ENCODE data around the gene FCSK.
A peak's percentile ranks its signal among the peaks of the same experiment; 100 is the strongest.

FCSK gene

DNA sequence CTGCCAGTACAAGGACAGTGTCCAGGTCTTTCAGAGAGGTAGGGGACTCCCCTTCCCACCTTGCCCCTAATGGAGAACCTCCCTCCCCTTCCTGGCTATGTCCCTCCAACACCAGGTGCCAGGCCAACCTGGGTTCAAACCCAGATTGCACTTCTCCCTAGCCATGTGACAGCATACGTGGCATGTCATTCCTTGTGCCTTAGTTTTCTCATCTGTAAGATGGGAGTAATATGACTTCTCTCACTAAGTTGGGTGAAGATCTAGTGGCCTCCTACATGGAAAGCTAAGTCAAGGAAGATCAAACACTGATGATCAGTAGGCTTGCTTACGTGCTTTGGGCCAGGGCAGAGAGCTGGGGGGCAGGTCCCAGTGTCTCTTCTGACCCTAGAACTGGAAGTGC is 8.8 kb downstream of the FCSK start:
- Histone ChIP-seq H3K9ac (ENCODE audit: low read length) (no peak overlapping the region), H3K36me3 (ENCODE audit: control insufficient read depth, insufficient read depth, low read length, severe bottlenecking) (peaks cover 8% of the 10 kb centered on the region), H3K4me1 (ENCODE audit: control insufficient read depth, insufficient read depth, low read length) (peaks cover 6% of the 10 kb centered on the region), H3K9me3 (ENCODE audit: control insufficient read depth, low read length) (no peaks in the 10 kb centered on the region), H3K27me3 (replicated peaks; ENCODE audit: control insufficient read depth, insufficient read depth, low read length) (no peaks in the 10 kb centered on the region), H3K4me3 (ENCODE audit: low read length) (no peak overlapping the region)
- DNase-seq (ENCODE audit: low read depth): no peak

DNA sequence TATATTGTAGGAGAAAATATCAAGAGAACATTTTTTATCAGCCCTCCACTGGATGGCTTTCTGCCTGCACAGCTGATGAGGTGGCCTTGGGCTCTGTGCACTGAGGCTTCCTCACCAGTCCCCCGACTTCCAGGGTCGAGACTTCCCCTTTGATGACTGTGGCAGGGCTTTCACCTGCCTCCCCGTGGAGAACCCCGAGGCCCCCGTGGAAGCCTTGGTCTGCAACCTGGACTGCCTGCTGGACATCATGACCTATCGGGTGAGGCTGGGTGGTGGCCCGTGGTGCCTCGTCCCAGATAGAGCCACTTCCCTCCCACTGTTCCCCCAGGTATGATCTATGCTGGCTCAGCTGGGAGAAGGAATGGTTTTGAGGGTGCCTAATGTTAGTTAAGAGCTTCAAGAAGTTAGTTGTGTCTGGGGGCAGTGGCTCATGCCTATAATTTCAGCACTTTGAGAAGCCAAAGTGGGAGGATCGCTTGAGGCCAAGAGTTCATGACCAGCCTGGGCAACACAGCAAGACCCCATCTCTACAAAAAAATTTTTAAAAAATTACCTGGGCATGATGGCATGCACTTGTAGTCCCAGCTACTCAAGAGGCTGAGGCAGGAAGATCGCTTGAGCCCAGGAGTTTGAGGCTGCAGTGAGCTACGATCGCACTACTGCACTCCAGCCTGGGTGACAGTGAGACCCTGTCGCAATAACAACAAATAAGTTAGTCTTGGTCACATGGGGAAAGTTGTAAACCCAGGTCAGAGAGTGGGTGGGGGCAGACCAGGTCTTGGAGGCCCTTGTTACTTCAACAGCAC is 11.8 kb downstream of the FCSK start:
- Histone ChIP-seq H3K9ac (ENCODE audit: low read length) (no peak overlapping the region), H3K9me3 (ENCODE audit: control insufficient read depth, low read length) (no peaks in the 10 kb centered on the region), H3K4me3 (ENCODE audit: low read length) (no peak overlapping the region)

DNA sequence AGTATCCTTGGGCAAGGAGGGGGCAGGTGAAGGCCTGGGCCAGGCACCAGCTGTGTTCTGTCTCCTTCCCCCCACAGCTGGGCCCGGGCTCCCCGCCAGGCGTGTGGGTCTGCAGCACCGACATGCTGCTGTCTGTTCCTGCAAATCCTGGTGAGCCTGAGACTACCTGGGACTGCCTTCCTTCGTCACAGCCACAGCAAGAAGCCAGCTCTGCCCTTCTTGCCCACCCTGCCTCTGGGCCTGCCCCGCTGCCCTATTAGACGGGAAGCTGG is 12.3 kb downstream of the FCSK start:
- no peak overlapping the region for H3K9ac ChIP-seq (ENCODE audit: low read length)
- H3K36me3 ChIP-seq (ENCODE audit: control insufficient read depth, insufficient read depth, low read length, severe bottlenecking): peaks cover 8% of the 10 kb centered on the region
- no peak for DNase-seq (ENCODE audit: low read depth)
- no peaks in the 10 kb centered on the region for H3K27me3 ChIP-seq (replicated peaks; ENCODE audit: control insufficient read depth, insufficient read depth, low read length)
- H3K9me3 ChIP-seq (ENCODE audit: control insufficient read depth, low read length): no peaks in the 10 kb centered on the region
- no peak overlapping the region for H3K4me3 ChIP-seq (ENCODE audit: low read length)
- no peaks in the 10 kb centered on the region for H3K4me1 ChIP-seq (ENCODE audit: control insufficient read depth, insufficient read depth, low read length)

More for the DNA sequence above, 11.8 kb downstream of the FCSK start:
- H3K27me3 ChIP-seq (replicated peaks; ENCODE audit: control insufficient read depth, insufficient read depth, low read length): no peaks in the 10 kb centered on the region
- peaks cover under 1% of the 10 kb centered on the region for H3K4me1 ChIP-seq (ENCODE audit: control insufficient read depth, insufficient read depth, low read length)
- no peak for DNase-seq (ENCODE audit: low read depth)
- peaks cover 8% of the 10 kb centered on the region for H3K36me3 ChIP-seq (ENCODE audit: control insufficient read depth, insufficient read depth, low read length, severe bottlenecking)

DNA sequence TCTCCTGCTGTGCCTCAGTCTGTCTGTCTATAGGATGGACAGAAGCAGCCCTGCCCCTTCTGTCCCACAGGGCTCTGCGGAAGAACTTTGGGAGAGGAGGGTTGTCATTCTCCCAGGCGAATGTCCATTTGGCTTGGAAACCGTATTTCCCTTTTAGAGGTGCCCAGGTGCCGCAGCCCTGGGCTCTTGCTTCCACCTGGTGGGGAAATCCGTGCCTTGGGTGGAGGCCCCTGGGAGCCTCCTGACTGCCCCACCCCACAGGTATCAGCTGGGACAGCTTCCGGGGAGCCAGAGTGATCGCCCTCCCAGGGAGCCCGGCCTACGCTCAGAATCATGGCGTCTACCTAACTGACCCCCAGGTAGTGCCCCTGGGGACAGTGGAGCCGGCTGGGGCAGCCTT is 12.7 kb downstream of the FCSK start:
- H3K9me3 ChIP-seq (ENCODE audit: control insufficient read depth, low read length): no peaks in the 10 kb centered on the region
- H3K4me3 ChIP-seq (ENCODE audit: low read length): no peak overlapping the region
- no peak overlapping the region for H3K9ac ChIP-seq (ENCODE audit: low read length)
- no peaks in the 10 kb centered on the region for H3K4me1 ChIP-seq (ENCODE audit: control insufficient read depth, insufficient read depth, low read length)
- DNase-seq (ENCODE audit: low read depth): no peak
- H3K36me3 ChIP-seq (ENCODE audit: control insufficient read depth, insufficient read depth, low read length, severe bottlenecking): peaks cover 8% of the 10 kb centered on the region
- H3K27me3 ChIP-seq (replicated peaks; ENCODE audit: control insufficient read depth, insufficient read depth, low read length): no peaks in the 10 kb centered on the region

DNA sequence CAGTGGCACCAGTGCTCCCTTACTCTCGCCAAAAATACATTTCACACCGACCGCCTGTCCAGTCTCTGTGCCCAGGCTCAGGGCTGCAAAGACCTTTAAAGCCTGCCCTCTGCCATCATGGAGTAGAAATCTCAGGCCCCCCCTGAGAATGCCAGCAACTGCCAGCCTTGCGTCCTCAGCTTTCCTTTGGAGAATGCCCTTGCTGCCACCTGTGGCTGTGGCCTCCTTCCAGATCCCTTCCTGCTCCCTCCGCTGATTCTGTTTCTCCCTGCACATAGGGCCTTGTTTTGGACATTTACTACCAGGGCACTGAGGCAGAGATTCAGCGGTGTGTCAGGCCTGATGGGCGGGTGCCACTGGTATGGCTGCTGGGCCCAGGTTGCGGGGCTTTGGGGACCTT is 13.2 kb downstream of the FCSK start:
- H3K4me3 ChIP-seq (ENCODE audit: low read length): no peak overlapping the region
- H3K36me3 ChIP-seq (ENCODE audit: control insufficient read depth, insufficient read depth, low read length, severe bottlenecking): peaks cover 8% of the 10 kb centered on the region

DNA sequence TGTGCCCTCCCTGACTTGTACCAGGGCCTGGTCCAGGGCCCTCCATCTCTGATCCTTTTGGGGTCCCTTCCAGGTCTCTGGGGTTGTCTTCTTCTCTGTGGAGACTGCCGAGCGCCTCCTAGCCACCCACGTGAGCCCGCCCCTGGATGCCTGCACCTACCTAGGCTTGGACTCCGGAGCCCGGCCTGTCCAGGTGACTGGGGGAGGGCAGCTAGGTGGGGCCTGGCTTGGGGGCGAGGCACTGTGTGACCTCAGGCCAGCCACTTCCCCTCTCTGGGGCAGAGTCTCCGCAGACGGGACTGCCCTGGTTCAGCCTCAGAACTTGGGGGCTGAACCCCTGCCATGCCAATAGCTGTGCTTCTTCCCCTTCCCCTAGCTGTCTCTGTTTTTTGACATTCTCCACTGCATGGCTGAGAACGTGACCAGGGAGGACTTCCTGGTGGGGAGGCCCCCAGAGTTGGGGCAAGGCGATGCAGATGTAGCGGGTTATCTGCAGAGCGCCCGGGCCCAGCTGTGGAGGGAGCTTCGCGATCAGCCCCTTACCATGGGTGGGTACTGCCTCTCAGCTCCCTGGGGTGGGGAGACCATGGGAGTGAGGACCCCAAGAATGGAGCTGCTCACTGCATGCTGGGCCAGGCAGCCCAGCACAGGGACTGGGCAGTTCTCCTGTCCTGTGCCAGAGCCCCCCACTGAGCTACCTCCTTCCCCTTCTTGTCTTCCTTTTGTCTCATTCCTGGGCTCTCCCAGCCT is 14.6 kb downstream of the FCSK start:
- H3K27me3 ChIP-seq (replicated peaks; ENCODE audit: control insufficient read depth, insufficient read depth, low read length): no peaks in the 10 kb centered on the region
- H3K4me3 ChIP-seq (ENCODE audit: low read length): no peak overlapping the region
- no peaks in the 10 kb centered on the region for H3K4me1 ChIP-seq (ENCODE audit: control insufficient read depth, insufficient read depth, low read length)
- no peak for DNase-seq (ENCODE audit: low read depth)
- no peaks in the 10 kb centered on the region for H3K9me3 ChIP-seq (ENCODE audit: control insufficient read depth, low read length)
- no peak overlapping the region for H3K9ac ChIP-seq (ENCODE audit: low read length)
- peaks cover 5% of the 10 kb centered on the region for H3K36me3 ChIP-seq (ENCODE audit: control insufficient read depth, insufficient read depth, low read length, severe bottlenecking)

More for the DNA sequence above, 13.2 kb downstream of the FCSK start:
- Histone ChIP-seq H3K9me3 (ENCODE audit: control insufficient read depth, low read length) (no peaks in the 10 kb centered on the region), H3K27me3 (replicated peaks; ENCODE audit: control insufficient read depth, insufficient read depth, low read length) (no peaks in the 10 kb centered on the region), H3K9ac (ENCODE audit: low read length) (no peak overlapping the region), H3K4me1 (ENCODE audit: control insufficient read depth, insufficient read depth, low read length) (no peaks in the 10 kb centered on the region)
- no peak for DNase-seq (ENCODE audit: low read depth)

DNA sequence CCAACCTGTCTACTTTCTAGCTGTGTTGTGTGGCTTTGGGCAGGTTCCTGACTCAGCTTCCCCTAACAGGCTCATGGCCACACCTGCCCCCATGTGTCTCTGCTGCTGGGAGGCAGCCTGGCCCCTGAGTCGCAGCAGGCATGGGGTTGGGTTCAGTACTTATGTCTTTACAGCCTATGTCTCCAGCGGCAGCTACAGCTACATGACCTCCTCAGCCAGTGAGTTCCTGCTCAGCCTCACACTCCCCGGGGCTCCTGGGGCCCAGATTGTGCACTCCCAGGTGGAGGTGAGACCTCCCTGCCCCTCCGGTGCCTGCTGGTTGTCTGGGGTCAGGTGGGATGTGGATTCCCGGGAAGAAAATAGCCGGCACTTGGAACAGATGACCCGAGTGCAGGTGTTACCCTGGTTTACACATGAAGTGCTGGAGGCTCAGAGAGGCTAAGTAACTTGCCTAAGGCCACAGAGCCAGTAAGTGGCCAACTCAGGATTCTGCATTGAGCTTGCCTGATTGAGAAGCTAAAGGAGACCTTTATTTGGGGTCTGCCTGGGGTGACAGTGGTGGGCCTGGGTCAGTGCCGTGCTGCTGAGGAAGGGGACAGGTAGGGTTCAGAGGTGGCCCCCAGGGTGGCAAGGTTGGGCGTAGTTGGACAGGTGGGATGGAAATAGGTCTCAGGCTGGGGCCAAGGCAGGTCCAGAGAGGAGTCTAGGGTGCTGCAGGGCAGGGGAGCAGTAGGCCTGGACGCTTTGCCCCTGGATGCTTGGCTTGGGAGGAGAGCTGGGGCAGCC is 15.9 kb downstream of the FCSK start:
- no peak overlapping the region for H3K4me3 ChIP-seq (ENCODE audit: low read length)
- H3K4me1 ChIP-seq (ENCODE audit: control insufficient read depth, insufficient read depth, low read length): no peaks in the 10 kb centered on the region
- peaks cover 5% of the 10 kb centered on the region for H3K36me3 ChIP-seq (ENCODE audit: control insufficient read depth, insufficient read depth, low read length, severe bottlenecking)
- no peaks in the 10 kb centered on the region for H3K27me3 ChIP-seq (replicated peaks; ENCODE audit: control insufficient read depth, insufficient read depth, low read length)
- no peak overlapping the region for H3K9ac ChIP-seq (ENCODE audit: low read length)
- no peak for DNase-seq (ENCODE audit: low read depth)
- H3K9me3 ChIP-seq (ENCODE audit: control insufficient read depth, low read length): no peaks in the 10 kb centered on the region

DNA sequence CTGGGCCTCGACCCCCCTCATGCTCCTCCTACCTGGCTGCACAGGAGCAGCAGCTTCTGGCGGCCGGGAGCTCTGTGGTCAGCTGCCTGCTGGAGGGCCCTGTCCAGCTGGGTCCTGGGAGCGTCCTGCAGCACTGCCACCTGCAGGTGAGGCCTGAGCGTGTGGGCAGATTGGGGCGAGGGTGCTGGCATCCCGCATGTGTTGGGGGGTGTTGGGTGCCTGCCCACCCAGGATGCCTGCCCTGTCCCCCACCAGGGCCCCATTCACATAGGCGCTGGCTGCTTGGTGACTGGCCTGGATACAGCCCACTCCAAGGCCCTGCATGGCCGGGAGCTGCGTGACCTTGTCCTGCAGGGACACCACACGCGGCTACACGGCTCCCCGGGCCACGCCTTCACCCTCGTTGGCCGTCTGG is 16.5 kb downstream of the FCSK start:
- H3K9ac ChIP-seq (ENCODE audit: low read length): no peak overlapping the region
- no peaks in the 10 kb centered on the region for H3K27me3 ChIP-seq (replicated peaks; ENCODE audit: control insufficient read depth, insufficient read depth, low read length)
- peaks cover 5% of the 10 kb centered on the region for H3K36me3 ChIP-seq (ENCODE audit: control insufficient read depth, insufficient read depth, low read length, severe bottlenecking)
- H3K4me1 ChIP-seq (ENCODE audit: control insufficient read depth, insufficient read depth, low read length): no peaks in the 10 kb centered on the region
- H3K9me3 ChIP-seq (ENCODE audit: control insufficient read depth, low read length): no peaks in the 10 kb centered on the region
- H3K4me3 ChIP-seq (ENCODE audit: low read length): no peak overlapping the region
- DNase-seq (ENCODE audit: low read depth): peak; percentile 20

DNA sequence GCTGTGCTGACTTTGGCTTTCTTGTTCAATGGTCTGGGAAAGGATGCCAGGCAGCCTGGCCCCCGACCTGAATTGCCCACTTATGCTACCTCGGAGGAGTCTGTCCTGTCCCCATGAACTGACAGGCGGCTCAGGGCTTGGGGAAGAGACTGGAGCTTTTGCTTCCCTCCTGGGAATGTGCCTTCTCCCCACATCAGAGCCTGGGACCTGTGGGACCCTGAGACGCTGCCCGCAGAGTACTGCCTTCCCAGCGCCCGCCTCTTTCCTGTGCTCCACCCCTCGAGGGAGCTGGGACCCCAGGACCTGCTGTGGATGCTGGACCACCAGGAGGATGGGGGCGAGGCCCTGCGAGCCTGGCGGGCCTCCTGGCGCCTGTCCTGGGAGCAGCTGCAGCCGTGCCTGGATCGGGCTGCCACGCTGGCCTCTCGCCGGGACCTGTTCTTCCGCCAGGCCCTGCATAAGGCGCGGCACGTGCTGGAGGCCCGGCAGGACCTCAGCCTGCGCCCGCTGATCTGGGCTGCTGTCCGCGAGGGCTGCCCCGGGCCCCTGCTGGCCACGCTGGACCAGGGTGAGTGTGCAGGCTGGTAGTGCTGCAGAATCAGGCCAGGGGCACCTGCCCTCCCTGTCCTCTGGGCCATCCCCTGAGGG is 18.5 kb downstream of the FCSK start:
- Histone ChIP-seq H3K36me3 (ENCODE audit: control insufficient read depth, insufficient read depth, low read length, severe bottlenecking) (peaks cover 5% of the 10 kb centered on the region), H3K4me1 (ENCODE audit: control insufficient read depth, insufficient read depth, low read length) (peaks cover 8% of the 10 kb centered on the region), H3K27me3 (replicated peaks; ENCODE audit: control insufficient read depth, insufficient read depth, low read length) (no peaks in the 10 kb centered on the region), H3K4me3 (ENCODE audit: low read length) (no peak overlapping the region), H3K9me3 (ENCODE audit: control insufficient read depth, low read length) (no peaks in the 10 kb centered on the region), H3K9ac (ENCODE audit: low read length) (no peak overlapping the region)
- no peak for DNase-seq (ENCODE audit: low read depth)

DNA sequence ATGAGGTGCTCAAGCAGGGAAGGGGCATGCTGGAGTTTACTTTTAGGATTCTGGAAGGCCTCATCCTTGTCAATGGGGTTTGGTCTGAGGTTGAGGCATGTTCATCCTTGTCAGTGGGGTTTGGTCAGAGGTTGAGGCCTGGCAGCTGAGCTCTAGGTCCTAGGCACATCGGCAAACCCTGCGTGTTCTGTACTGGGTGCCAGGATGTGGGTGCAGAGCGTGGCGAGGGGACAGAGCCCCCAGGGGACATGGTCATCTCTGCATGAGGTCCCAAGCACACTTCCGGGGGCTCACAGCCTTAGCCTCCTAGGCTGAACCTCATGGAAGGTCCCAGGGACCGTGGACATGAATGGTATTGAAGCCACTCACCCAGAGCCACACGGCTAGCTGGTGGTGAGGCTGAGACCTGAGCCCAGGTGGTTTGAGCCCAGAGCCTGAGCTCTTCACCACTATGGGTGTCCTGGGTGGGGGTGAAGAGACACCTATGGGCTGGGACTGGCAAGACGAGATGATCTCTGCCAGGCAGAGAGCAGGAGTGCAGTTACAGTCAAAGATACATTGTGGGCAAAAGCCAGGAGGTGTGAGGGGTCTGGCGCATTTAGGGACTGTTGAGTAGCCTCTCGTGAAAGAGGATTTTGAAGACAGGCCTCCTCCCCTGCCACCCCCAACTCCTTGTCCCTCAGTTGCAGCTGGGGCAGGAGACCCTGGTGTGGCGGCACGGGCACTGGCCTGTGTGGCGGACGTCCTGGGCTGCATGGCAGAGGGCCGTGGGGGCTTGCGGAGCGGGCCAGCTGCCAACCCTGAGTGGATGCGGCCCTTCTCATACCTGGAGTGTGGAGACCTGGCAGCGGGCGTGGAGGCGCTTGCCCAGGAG is 19.3 kb downstream of the FCSK start:
- Histone ChIP-seq H3K4me1 (ENCODE audit: control insufficient read depth, insufficient read depth, low read length) (peaks cover 8% of the 10 kb centered on the region), H3K9ac (ENCODE audit: low read length) (no peak overlapping the region), H3K4me3 (ENCODE audit: low read length) (no peak overlapping the region), H3K27me3 (replicated peaks; ENCODE audit: control insufficient read depth, insufficient read depth, low read length) (no peaks in the 10 kb centered on the region), H3K9me3 (ENCODE audit: control insufficient read depth, low read length) (no peaks in the 10 kb centered on the region), H3K36me3 (ENCODE audit: control insufficient read depth, insufficient read depth, low read length, severe bottlenecking) (peaks cover 8% of the 10 kb centered on the region)
- no peak for DNase-seq (ENCODE audit: low read depth)
